Renal cortical epithelial cell (primary cell): Measurements from ENCODE around the gene CRNN. TPM values are rescaled to one million over a fixed set of nuclear protein-coding genes. Genes with fewer than 3 reads are reported as not detected.

Source experiments
- DNase-seq: peaks from one replicate; pipeline ENCODE4 v3.0.0-alpha.2; 2011; ENCODE audit warnings: low read depth
- total RNA-seq: library from RNA; depleted of rRNA; stranded (reverse); fragments of >200 nt; gene quantifications from 2 replicates; pipeline ENCODE4 v1.2.3, GENCODE V29; 2014

Gene CRNN
- total RNA-seq, 1 donor from 2014 or later, result not detected

GRCh38 chr1:152419917-152420316 lies 5.9 kb upstream of the CRNN start:
- DNase-seq, result no peak

DNA sequence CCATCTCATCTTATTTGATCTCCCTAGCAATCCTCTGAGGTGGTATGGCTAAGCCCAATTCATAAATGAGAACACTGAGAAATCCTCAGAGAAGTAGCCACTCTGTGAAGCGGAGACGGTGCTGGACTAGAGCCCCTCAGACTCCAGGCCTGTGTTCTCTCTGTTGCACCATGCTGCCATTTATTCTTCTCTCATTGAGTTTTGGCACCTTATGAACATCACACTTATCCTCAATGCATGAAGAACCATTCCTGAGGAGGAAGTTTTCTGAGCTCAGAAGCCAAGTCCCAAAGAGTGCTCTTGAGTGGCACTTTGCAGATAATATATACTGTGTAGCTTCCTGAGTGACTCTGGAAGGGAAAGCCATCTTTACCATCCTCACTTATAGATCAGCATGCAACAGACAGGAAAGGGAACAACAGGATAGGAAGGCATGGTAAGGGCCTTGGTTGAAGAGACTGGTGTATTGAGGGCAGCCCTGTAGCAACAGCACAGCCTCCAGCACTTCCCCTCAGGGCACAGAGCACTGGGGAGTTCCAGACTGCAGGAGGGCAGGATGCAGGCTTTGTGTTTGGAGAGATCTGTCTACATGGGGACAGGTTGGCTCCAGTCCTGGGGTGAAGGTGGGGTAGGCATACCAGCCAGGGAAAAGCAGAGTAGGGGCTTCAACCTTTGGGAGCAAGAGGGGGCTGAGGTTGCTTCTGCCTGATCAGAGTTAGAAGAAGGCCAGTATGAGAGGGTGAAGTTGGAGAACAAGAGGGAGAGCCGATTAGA lies 1.6 kb upstream of the CRNN start:
- DNase-seq, result no peak

DNA sequence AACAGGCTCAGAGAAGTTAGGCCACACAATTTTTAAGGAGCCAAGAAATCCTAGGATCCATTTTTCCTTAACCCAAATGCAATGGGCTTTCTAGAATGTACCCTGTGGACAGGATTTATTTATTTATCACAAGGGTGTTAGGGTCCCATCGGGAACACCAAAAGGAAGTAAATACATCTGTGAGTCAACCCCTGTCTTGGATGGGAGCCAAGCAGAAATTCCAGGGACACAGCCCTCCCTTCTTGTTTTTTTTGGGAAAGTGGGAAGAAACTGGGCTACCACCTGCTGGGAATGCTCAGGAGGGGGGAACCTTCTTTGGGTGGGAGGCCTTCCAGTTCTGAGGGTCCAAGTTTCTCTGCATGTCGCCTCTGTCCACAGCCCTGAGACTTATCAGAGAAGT lies 1.3 kb downstream of the CRNN start:
- DNase-seq, result no peak

DNA sequence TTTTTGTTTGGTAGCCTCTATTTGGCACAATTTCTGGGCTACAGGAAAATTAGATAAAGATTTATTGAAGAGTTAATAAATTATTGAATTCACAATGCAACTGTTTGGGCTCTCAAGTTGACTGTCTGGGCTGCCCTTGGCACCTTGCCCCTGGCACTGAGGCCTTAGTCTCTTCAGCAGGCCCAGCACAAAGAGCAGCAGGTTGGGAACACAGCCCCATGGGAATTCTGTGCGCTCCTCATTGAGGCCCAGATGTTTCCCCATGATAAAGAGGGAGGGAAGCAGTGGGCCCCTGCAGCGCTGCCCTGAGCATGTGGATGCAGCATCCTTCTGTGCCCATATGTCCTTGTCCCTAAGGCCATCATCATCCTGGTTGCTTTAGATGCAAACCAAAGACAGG lies 2.9 kb downstream of the CRNN start:
- no peak for DNase-seq

- DNase-seq, result peak; percentile 41
These were observed 3.5 kb downstream of the CRNN start for GRCh38 chr1:152410599-152410998.

- DNase-seq, result no peak
These were observed 4.0 kb downstream of the CRNN start for GRCh38 chr1:152410028-152410427.

DNA sequence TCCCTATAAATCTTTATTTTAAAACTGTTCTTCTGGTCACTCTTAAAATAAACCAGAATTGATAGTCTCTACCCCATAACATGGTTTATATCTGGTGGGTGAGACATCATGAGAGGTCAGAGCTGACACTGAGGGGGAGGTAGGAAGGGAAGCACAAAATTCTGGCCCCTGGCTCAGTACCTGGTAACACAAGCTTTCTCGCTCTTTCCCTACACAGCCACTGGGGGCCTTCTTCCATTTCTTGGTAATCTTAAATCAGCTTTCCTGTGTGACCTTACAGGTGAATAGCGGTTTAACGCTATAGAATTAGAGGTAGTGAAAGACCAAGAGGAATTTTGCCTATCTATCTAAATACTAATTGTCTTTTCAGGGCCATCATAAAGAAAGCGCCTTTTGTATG lies 5.4 kb downstream of the CRNN start:
- no peak for DNase-seq

GRCh38 chr1:152398812-152399698 lies 15.0 kb downstream of the CRNN start:
- peak; percentile 23 for DNase-seq

DNA sequence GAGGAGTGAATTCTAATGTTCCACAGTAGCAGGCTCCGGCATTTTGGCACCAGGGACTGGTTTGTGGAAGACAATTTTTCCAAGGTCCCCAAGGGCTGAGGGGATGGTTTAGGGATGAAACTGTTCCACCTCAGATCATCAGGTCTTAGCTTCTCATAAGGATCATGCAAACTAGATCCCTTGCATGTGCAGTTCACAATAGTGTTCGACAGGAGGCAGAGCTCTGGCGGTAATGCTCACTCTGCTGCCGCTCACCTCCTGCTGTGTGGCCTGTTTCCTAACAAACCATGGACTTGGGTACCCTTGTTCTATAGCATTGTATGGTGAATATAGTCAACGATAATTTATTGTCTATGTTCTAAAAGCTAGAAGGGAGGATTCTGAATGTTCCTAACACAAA lies 16.6 kb downstream of the CRNN start:
- no peak for DNase-seq

DNA sequence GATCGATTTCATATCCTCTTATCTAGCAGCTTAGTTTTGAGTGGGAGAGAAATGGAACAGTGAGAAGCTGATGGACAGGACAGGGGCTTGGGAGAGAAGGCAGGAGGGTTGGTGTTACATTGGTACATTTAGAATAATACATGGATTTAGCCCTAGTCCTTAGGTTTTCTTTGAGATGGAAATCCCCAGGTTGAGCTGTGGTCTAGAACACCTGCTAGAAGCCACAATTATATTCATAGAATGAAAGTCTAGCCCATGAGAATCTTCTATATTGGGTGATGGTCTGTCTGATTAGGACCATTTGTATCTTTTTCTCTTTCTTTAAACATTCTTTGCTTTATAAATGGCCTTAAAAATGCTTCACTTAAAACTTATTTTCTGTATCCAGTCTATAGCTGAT lies 19.9 kb downstream of the CRNN start:
- no peak for DNase-seq

GRCh38 chr1:152392909-152393308 lies 21.2 kb downstream of the CRNN start:
- DNase-seq, result peak; percentile 65

DNA sequence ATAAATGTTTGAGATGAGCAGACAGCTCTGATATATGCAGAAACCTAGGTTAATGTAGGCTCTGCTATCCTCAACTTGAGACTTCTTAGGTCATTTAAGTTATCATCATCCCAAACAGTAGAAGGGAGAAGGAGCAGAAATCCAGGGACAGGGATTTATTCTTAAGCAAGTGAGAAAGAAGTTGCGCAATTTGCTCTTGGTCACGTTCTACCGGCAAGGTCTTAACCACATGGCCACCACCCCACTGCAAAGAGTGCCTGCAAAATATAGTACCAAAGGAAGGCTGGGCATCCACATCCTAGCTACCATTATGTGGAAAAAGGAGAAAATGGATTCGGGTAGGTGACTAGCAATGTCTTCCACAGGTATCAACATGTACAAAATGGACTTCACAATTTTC lies 25.2 kb downstream of the CRNN start:
- no peak for DNase-seq

GRCh38 chr1:152386940-152387339 lies 27.1 kb downstream of the CRNN start:
- no peak for DNase-seq

GRCh38 chr1:152380932-152381331 lies 33.1 kb downstream of the CRNN start:
- no peak for DNase-seq

DNA sequence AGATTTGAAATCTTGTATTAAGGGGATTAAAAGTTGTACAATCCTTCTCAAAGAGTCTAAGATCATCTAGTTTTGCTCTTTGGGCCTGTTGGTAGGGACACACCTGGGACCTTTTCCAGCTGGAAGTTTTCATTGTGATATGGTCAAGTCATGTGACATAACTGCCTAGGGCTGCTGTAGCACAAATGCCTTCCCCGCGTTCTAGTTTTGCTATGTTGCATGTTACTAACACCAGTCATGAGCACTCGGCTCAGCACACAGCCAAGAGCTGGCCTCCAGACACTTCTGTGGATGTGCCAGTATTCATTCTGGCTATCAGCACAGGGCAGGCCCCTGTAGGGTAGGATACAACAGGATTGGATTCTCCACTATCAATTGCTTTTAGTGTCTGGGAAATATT lies 39.6 kb downstream of the CRNN start:
- no peak for DNase-seq

GRCh38 chr1:152372672-152373071 lies 41.4 kb downstream of the CRNN start:
- no peak for DNase-seq

GRCh38 chr1:152367436-152367835 lies 46.6 kb downstream of the CRNN start:
- no peak for DNase-seq

DNA sequence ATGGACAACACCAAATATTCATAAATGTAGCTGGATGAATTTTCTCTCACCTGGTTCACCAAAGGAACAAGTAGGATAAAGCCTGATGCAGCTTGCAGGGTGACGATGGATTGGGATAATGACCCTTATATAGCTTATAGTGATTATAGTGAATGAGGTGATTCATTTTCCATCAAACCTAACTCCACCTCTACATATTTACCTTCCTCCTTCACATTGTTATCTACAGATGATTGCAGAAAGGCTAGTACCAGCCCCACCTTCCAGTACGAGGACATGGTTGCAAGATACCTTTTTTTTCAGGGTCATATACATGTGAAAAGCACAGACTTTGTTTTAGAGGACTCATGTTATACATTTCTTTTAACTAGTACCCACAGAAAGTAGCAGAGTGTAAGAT lies 54.2 kb downstream of the CRNN start, which contains the start of gene FLG2:
Gene FLG2, minus strand, starts transcription at position 101 of the 400 bp plus-strand sequence. CDS start 1,122 bp downstream, outside the sequence.
- DNase-seq, result no peak

Other genes with a start within 250 kb of the CRNN start
- gene HRNR, start 190.1 kb downstream of the CRNN start, total RNA-seq, result under 0.01 TPM in 2 replicates
- 1.7 and 10.9 TPM in 2 replicates for gene FLG, start 89.0 kb downstream of the CRNN start, total RNA-seq
- not detected in 2 replicates for gene FLG2, start 54.3 kb downstream of the CRNN start, total RNA-seq
- not detected in 2 replicates for gene LCE5A, start 96.5 kb upstream of the CRNN start, total RNA-seq
- not detected in 2 replicates for gene CRCT1, start 100.2 kb upstream of the CRNN start, total RNA-seq
- gene LCE3E, start 152.5 kb upstream of the CRNN start, total RNA-seq, result not detected in 2 replicates
- not detected in 2 replicates for gene LCE3D, start 166.3 kb upstream of the CRNN start, total RNA-seq
- not detected in 2 replicates for gene LCE3C, start 186.0 kb upstream of the CRNN start, total RNA-seq
- gene LCE3B, start 199.5 kb upstream of the CRNN start, total RNA-seq, result not detected in 2 replicates
- not detected in 2 replicates for gene LCE3A, start 208.8 kb upstream of the CRNN start, total RNA-seq
- not detected in 2 replicates for gene LCE2D, start 249.1 kb upstream of the CRNN start, total RNA-seq